PC-9 (cell line): ENCODE data around the gene FBXW12. TPM values are rescaled to one million over a fixed set of nuclear protein-coding genes. Genes with fewer than 3 reads are reported as not detected.

Experiments
- BruUV-seq: library from RNA; stranded (reverse); fragments of 400-500 nt; replicated peaks from 2 replicates; lab custom pipeline; 2021; lab: Mats Ljungman, UMichigan
- CTCF ChIA-PET: fragments of 300-600 bp; sonication (Branson Sonifier 250); formaldehyde crosslinking; loops from one replicate; lab custom pipeline; 2022; ENCODE audit warnings: antibody characterized with exemption; lab: Charles Lee
- POLR2A ChIA-PET: fragments of 300-600 bp; sonication (Branson Sonifier 250); formaldehyde crosslinking; loops from one replicate; lab custom pipeline; 2022; ENCODE audit warnings: antibody characterized with exemption; ENCODE audit not compliant: unreplicated experiment; lab: Charles Lee
- DNase-seq, 2 experiments: peaks; one replicate each; pipeline versions ENCODE4 v3.0.0 to v3.0.0-alpha.2; 2015 to 2022; ENCODE audit warnings: mixed read lengths in 1 of 2
- H2AFZ ChIP-seq: fragments of 200-600 bp; sonication (generic); 2 replicates; pipeline ENCODE4 v1.8.1; 2017; ENCODE audit warnings: antibody characterized with exemption
- H3F3A ChIP-seq: fragments of 200-600 bp; sonication (generic); 2 replicates; pipeline ENCODE4 v1.8.1; 2017; ENCODE audit warnings: antibody characterized with exemption, mild to moderate bottlenecking, low read depth; ENCODE audit not compliant: insufficient read depth
- H3K27ac ChIP-seq: fragments of 200-600 bp; sonication (generic); 2 replicates; pipeline ENCODE4 v1.6.1; 2016; ENCODE audit warnings: mixed run types
- H3K27me3 ChIP-seq: fragments of 200-600 bp; sonication (generic); 2 replicates; pipeline ENCODE4 v1.6.1; 2016; ENCODE audit warnings: low read depth, mixed run types; ENCODE audit not compliant: insufficient read depth
- H3K36me3 ChIP-seq: fragments of 200-600 bp; sonication (generic); 2 replicates; pipeline ENCODE4 v1.6.1; 2016; ENCODE audit warnings: low read depth, mixed run types
- H3K4me1 ChIP-seq: fragments of 200-600 bp; sonication (generic); replicated peaks from 2 replicates; pipeline ENCODE4 v1.6.1; 2016; ENCODE audit warnings: mixed run types; ENCODE audit not compliant: insufficient read depth
- H3K4me2 ChIP-seq: fragments of 200-600 bp; sonication (generic); 2 replicates; pipeline ENCODE4 v1.6.1; 2017; ENCODE audit warnings: mixed run types
- H3K4me3 ChIP-seq: fragments of 200-600 bp; sonication (generic); 2 replicates; pipeline ENCODE4 v1.6.1; 2016; ENCODE audit warnings: mixed run types
- H3K79me2 ChIP-seq: fragments of 200-600 bp; sonication (generic); 2 replicates; pipeline ENCODE4 v1.6.1; 2017; ENCODE audit warnings: low read depth, mixed run types
- H3K9me2 ChIP-seq: fragments of 200-600 bp; sonication (generic); 2 replicates; pipeline ENCODE4 v1.8.1; 2017; ENCODE audit warnings: mild to moderate bottlenecking; ENCODE audit not compliant: insufficient read depth
- H3K9me3 ChIP-seq: fragments of 200-600 bp; sonication (generic); 2 replicates; pipeline ENCODE4 v1.8.1; 2016; ENCODE audit warnings: low read depth; ENCODE audit not compliant: insufficient read depth
- H4K20me1 ChIP-seq: fragments of 200-600 bp; sonication (generic); 2 replicates; pipeline ENCODE4 v1.8.1; 2017; ENCODE audit not compliant: insufficient read depth
- EZH2 ChIP-seq: fragments of 200-600 bp; sonication (generic); IDR thresholded peaks from 2 replicates; pipeline ENCODE4 v1.8.0; 2017; ENCODE audit warnings: antibody characterized with exemption, low read depth
- intact Hi-C: fragments of 100-400 bp; cut with micrococcal nuclease; formaldehyde crosslinking; loops from one replicate; pipeline ENCODE4 v1.10.0; 2022; ENCODE audit not compliant: unreplicated experiment
- total RNA-seq: library from RNA; stranded (reverse); gene quantifications from 2 replicates; pipeline ENCODE4 v1.2.3, GENCODE V29; 2021
- TF ChIP-seq, protein P1 (sequence below): fragments of 200-600 bp; sonication (generic); conservative IDR thresholded peaks from 2 replicates; pipeline ENCODE4 v1.6.1; 2017; ENCODE audit warnings: mixed run types, antibody characterized with exemption, mild to moderate bottlenecking, moderate library complexity

FBXW12 gene
- total RNA-seq, 1 experiment from 2014 or later = not detected

DNA sequence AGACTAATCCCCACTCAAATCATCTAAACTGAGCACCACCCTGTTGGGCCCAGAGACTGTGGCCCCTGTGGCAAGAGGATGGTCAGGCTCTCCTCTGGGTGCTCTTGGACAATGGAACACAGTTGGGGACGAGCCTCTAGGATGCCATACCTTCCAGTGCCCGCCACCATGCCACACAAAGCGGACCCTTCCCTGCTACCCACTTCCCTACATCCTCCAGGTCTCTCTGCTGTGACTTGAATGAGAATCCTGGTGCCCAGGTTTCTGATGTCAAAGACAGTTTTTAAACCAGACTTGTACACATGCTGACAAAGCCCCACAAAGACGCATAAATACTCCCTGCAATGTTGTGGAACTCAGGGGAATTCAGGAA lies 63.2 kb downstream of the FBXW12 start:
- TF ChIP-seq, protein P1, sequence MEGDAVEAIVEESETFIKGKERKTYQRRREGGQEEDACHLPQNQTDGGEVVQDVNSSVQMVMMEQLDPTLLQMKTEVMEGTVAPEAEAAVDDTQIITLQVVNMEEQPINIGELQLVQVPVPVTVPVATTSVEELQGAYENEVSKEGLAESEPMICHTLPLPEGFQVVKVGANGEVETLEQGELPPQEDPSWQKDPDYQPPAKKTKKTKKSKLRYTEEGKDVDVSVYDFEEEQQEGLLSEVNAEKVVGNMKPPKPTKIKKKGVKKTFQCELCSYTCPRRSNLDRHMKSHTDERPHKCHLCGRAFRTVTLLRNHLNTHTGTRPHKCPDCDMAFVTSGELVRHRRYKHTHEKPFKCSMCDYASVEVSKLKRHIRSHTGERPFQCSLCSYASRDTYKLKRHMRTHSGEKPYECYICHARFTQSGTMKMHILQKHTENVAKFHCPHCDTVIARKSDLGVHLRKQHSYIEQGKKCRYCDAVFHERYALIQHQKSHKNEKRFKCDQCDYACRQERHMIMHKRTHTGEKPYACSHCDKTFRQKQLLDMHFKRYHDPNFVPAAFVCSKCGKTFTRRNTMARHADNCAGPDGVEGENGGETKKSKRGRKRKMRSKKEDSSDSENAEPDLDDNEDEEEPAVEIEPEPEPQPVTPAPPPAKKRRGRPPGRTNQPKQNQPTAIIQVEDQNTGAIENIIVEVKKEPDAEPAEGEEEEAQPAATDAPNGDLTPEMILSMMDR = no peak
- no peak for TF ChIP-seq EZH2
- peak overlapping the region; percentile 65; the same call in 1 of the 2 replicates for H3K4me2 ChIP-seq
- peaks cover 40% of the 10 kb centered on the region for H3K79me2 ChIP-seq
- DNase-seq = no peak
- ChIA-PET POLR2A (no interaction called here), CTCF (interaction anchor here (0.6 to 2.0 kb wide), 12 partner anchors 9 to 247 kb away, joined by 3 to 126 read pairs (median 6); partner anchors contain the start of gene CDC25A)
- H3F3A ChIP-seq = peaks cover 27% of the 10 kb centered on the region
- intact Hi-C loops = loop anchor here (10.0 kb wide), 1 partner anchor 130 kb away; the partner anchor contains the start of gene NME6
- H3K4me3 ChIP-seq = no peak overlapping the region
- H2AFZ ChIP-seq = no peak overlapping the region
- no peaks in the 10 kb centered on the region for H3K36me3 ChIP-seq
- no peaks in the 10 kb centered on the region for H3K27me3 ChIP-seq
- BruUV-seq = no TSS peak
- H3K4me1 ChIP-seq = peaks cover 45% of the 10 kb centered on the region
- H3K27ac ChIP-seq = peak overlapping the region; percentile 86; the same call in 1 of the 2 replicates
- H3K9me3 ChIP-seq = no peaks in the 10 kb centered on the region
- H4K20me1 ChIP-seq = no peaks in the 10 kb centered on the region
- no peaks in the 10 kb centered on the region for H3K9me2 ChIP-seq

DNA sequence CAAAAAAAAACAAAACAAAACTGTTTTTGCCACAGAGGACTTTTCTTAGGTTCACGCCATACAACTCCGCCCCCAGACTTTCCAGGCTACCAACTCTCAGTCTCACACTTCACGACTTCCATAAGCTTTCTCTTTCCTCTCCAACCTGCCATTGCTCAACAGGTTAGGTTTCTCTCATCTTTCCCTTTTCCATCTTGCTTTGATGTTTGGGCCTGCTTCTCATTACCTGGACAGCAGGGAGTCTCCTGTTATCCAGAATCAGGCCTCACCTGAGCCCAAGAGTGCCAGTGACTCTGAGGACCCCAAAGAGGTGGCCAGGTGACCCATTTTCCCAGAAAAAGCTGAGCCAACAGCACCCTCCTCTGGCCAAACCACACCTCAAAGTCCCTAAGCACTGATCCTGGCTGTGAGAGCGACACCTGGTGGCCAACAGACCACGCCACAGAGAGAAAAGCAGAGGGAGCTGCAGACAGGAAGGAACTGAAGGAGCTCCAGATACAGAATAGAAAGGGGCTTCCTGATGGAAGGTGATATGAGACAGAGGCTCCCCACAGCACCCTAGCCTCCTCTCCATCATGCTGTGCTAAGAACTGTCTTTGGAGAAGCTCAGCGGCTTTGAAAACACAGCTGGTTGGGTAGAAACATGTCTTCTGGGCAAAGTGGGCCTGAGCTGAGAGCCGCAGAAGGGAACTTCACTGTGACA lies 63.9 kb downstream of the FBXW12 start:
- Histone ChIP-seq H3K4me3 (no peak overlapping the region), H2AFZ (no peak overlapping the region), H3K4me1 (peaks cover 38% of the 10 kb centered on the region), H3K27me3 (no peaks in the 10 kb centered on the region), H3F3A (peaks cover 20% of the 10 kb centered on the region), H3K27ac (peak overlapping the region; percentile 86; the same call in 1 of the 2 replicates), H3K36me3 (no peaks in the 10 kb centered on the region), H3K9me3 (no peaks in the 10 kb centered on the region), H3K79me2 (peaks cover 48% of the 10 kb centered on the region), H4K20me1 (no peaks in the 10 kb centered on the region), H3K4me2 (0 out of 2 replicates have a peak overlapping the region, but pooled peaks have one; percentile 16), H3K9me2 (no peaks in the 10 kb centered on the region)
- ChIA-PET CTCF (interaction anchor here (0.5 to 2.0 kb wide), 35 partner anchors 10 to 1013 kb away, joined by 3 to 126 read pairs (median 5); partner anchors contain the start of genes ATRIP, CDC25A, PFKFB4 and ZNF589), POLR2A (interaction anchor here (0.6 to 1.0 kb wide), 11 partner anchors 10 to 249 kb away, joined by 3 to 8 read pairs (median 3); partner anchors contain the start of gene ATRIP)
- intact Hi-C loops = loop anchor here (1.0 to 10.0 kb wide), 5 partner anchors 35 to 242 kb away; partner anchors contain the start of gene NME6
- DNase-seq = peak; percentile 60 to 83
- BruUV-seq = no TSS peak
- TF ChIP-seq EZH2 = no peak
- TF ChIP-seq, protein P1 = peak; percentile 99

DNA sequence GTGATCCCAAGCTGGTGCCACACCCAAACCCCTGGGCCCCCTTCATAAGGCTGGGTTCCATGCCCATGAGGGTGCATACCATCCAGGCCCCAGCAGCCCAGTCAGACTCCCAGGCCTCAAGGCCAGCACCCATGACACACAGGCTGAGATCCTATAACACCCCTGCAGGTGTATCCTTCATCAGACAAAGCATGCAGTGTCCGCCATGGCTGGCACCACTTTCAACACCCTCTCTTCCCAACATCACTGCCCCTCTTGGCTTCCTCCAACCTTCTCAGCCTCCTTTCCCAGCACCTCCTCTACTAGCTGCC lies 64.4 kb downstream of the FBXW12 start:
- no peaks in the 10 kb centered on the region for H3K36me3 ChIP-seq
- H3K79me2 ChIP-seq = peaks cover 53% of the 10 kb centered on the region
- ChIA-PET POLR2A (interaction anchor here (0.6 to 1.0 kb wide), 10 partner anchors 9 to 249 kb away, joined by 3 to 8 read pairs (median 4); partner anchors contain the start of gene ATRIP), CTCF (interaction anchor here (0.5 to 2.0 kb wide), 34 partner anchors 9 to 1013 kb away, joined by 3 to 126 read pairs (median 5); partner anchors contain the start of genes ATRIP, CDC25A, PFKFB4 and ZNF589)
- H3K27me3 ChIP-seq = no peaks in the 10 kb centered on the region
- no TSS peak for BruUV-seq
- H3K9me3 ChIP-seq = no peaks in the 10 kb centered on the region
- peaks cover 23% of the 10 kb centered on the region for H3F3A ChIP-seq
- no peak for TF ChIP-seq EZH2
- TF ChIP-seq, protein P1 = no peak
- H4K20me1 ChIP-seq = no peaks in the 10 kb centered on the region
- H3K4me3 ChIP-seq = no peak overlapping the region
- no peak overlapping the region for H3K27ac ChIP-seq
- no peak for DNase-seq
- H2AFZ ChIP-seq = no peak overlapping the region
- H3K4me1 ChIP-seq = peaks cover 35% of the 10 kb centered on the region
- H3K9me2 ChIP-seq = no peaks in the 10 kb centered on the region
- intact Hi-C loops = loop anchor here (1.0 to 10.0 kb wide), 5 partner anchors 35 to 242 kb away; partner anchors contain the start of gene NME6
- no peak overlapping the region for H3K4me2 ChIP-seq
